HepG2 (cell line): Measurements from ENCODE around the gene OSBPL2. TPM values are rescaled to one million over a fixed set of nuclear protein-coding genes. Genes with fewer than 3 reads are reported as not detected.
A peak's percentile ranks its signal among the peaks of the same experiment; 100 is the strongest.

ENCODE experiments used
- ATM ChIP-seq: fragments of 450-650 bp; IDR thresholded peaks from 2 replicates; pipeline ENCODE4 v1.7.1; 2017; ENCODE audit warnings: mild to moderate bottlenecking, borderline replicate concordance
- CHD4 ChIP-seq: fragments of 200-600 bp; sonication (generic); IDR thresholded peaks from 2 replicates; pipeline ENCODE4 v1.7.0; 2017; ENCODE audit warnings: mild to moderate bottlenecking, low read length, borderline replicate concordance
- GABPB1 ChIP-seq: IDR thresholded peaks from 2 replicates; pipeline ENCODE4 v1.6.1; 2016; ENCODE audit warnings: mild to moderate bottlenecking, missing genetic modification reagents, moderate library complexity, missing compliant biosample characterization
- ISX ChIP-seq: sonication (generic); formaldehyde crosslinking; conservative IDR thresholded peaks from 2 replicates; pipeline ENCODE4 v1.5.0; 2020; ENCODE audit warnings: missing genetic modification reagents
- KLF13 ChIP-seq: sonication (generic); formaldehyde crosslinking; IDR thresholded peaks from 2 replicates; pipeline ENCODE4 v1.4.0; 2020; ENCODE audit warnings: mild to moderate bottlenecking, missing genetic modification reagents
- PAWR ChIP-seq: sonication (generic); formaldehyde crosslinking; IDR thresholded peaks from 2 replicates; pipeline ENCODE4 v1.4.0; 2020; ENCODE audit warnings: missing genetic modification reagents, mild to moderate bottlenecking, borderline replicate concordance
- TBP ChIP-seq: sonication (generic); formaldehyde crosslinking; IDR thresholded peaks from 2 replicates; pipeline ENCODE4 v1.5.0; 2020; ENCODE audit warnings: missing genetic modification reagents
- TSC22D2 ChIP-seq: sonication (generic); formaldehyde crosslinking; IDR thresholded peaks from 2 replicates; pipeline ENCODE4 v1.5.1; 2020; ENCODE audit warnings: missing genetic modification reagents, mild to moderate bottlenecking, borderline replicate concordance
- ZNF672 ChIP-seq: sonication (generic); formaldehyde crosslinking; IDR thresholded peaks from 2 replicates; pipeline ENCODE4 v1.8.1; 2022; ENCODE audit warnings: missing genetic modification reagents
- polyA plus RNA-seq, 8 experiments: library from polyadenylated mRNA; depleted of rRNA in 3 of 8; stranded (reverse) in 7 of 8; unstranded in 1 of 8; fragments of >200 nt; fragmentation: Illumina TruSeq in 4 of 8; extraction: Trizol in 4 of 8; gene quantifications; 2 replicates each; pipeline versions ENCODE4 v1.2.1 to v1.2.3, GENCODE V29; 2011 to 2016; ENCODE audit warnings: low read depth in 4 of 8, missing spikeins in 1 of 8, mixed read lengths in 1 of 8; ENCODE audit not compliant: insufficient read depth in 1 of 8
- total RNA-seq, 5 experiments: library from RNA; depleted of rRNA; stranded (reverse); fragments of >200 nt; fragmentation: Illumina TruSeq; extraction: Trizol; gene quantifications; 2 replicates each; pipeline ENCODE4 v1.2.3, GENCODE V29; 2016; ENCODE audit warnings: low read depth in 1 of 5
- TF ChIP-seq, protein P1 (sequence below), 2 experiments: fragments of 450-650 bp in 1 of 2; sonication (generic) in 1 of 2; formaldehyde crosslinking in 1 of 2; IDR thresholded peaks; 2 replicates each; pipeline versions ENCODE4 v1.6.1 to v1.8.0; 2016 to 2022; ENCODE audit warnings: antibody characterized with exemption in 1 of 2, mild to moderate bottlenecking in 1 of 2, missing genetic modification reagents in 1 of 2
- TF ChIP-seq, protein P2 (sequence below): sonication (generic); formaldehyde crosslinking; IDR thresholded peaks from 2 replicates; pipeline ENCODE4 v1.4.0; 2020; ENCODE audit warnings: missing genetic modification reagents
- TF ChIP-seq, protein P3 (sequence below): sonication (generic); formaldehyde crosslinking; IDR thresholded peaks from 2 replicates; pipeline ENCODE4 v1.4.0; 2020; ENCODE audit warnings: mild to moderate bottlenecking, missing genetic modification reagents
- TF ChIP-seq, protein P4 (sequence below): IDR thresholded peaks from 2 replicates; pipeline ENCODE4 v1.4.0; 2020; ENCODE audit warnings: mild to moderate bottlenecking, missing genetic modification reagents

OSBPL2 gene
- total and polyA plus RNA-seq, 2 of the 13 experiments (the other 11 are each of a cell fraction or from before 2014, with no cell fraction given): 18.5 to 37.4 TPM

DNA sequence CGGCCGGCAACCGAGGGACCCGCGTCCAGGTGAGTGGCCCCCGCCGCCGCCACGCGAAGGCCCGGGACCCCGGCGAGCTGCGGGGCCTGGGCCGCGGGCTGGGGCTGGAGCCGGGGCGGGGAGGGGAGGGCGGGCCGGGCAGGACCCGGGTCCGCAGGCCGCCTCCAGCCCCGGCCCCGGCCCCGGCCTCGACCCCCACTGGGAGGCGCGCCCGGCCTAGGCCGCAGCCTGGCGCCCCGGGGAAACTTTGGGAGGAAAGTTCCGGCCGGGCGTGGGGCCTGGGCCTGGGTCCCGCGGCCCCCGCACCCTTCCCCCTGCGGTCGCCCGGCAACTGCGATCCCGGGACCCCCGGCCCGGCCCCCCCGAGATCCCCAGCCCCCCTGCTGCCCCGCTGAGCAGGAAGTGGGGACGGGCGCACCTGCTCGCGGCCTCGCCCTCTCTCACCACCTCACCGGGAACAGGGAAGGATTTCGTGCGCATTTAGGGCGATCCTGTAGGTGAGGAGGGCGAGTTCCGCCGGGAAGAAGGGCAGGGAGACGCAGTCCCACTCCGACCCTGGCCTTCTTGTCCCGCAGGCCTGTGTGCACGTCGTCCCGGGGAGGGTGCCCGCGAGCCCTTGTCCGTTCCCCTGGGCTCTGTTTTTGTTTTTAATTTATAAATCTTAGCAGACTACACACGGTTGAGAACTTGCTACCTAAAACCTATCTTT lies 402 bp downstream of the OSBPL2 start (continued):
- TF ChIP-seq, protein P1, sequence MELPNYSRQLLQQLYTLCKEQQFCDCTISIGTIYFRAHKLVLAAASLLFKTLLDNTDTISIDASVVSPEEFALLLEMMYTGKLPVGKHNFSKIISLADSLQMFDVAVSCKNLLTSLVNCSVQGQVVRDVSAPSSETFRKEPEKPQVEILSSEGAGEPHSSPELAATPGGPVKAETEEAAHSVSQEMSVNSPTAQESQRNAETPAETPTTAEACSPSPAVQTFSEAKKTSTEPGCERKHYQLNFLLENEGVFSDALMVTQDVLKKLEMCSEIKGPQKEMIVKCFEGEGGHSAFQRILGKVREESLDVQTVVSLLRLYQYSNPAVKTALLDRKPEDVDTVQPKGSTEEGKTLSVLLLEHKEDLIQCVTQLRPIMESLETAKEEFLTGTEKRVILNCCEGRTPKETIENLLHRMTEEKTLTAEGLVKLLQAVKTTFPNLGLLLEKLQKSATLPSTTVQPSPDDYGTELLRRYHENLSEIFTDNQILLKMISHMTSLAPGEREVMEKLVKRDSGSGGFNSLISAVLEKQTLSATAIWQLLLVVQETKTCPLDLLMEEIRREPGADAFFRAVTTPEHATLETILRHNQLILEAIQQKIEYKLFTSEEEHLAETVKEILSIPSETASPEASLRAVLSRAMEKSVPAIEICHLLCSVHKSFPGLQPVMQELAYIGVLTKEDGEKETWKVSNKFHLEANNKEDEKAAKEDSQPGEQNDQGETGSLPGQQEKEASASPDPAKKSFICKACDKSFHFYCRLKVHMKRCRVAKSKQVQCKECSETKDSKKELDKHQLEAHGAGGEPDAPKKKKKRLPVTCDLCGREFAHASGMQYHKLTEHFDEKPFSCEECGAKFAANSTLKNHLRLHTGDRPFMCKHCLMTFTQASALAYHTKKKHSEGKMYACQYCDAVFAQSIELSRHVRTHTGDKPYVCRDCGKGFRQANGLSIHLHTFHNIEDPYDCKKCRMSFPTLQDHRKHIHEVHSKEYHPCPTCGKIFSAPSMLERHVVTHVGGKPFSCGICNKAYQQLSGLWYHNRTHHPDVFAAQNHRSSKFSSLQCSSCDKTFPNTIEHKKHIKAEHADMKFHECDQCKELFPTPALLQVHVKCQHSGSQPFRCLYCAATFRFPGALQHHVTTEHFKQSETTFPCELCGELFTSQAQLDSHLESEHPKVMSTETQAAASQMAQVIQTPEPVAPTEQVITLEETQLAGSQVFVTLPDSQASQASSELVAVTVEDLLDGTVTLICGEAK (IDR thresholded peaks at IDR 0.05): no peak
- TF ChIP-seq, protein P1 (CRISPR knock-in tag; IDR thresholded peaks at IDR 0.05): no peak
- TF ChIP-seq, protein P2, sequence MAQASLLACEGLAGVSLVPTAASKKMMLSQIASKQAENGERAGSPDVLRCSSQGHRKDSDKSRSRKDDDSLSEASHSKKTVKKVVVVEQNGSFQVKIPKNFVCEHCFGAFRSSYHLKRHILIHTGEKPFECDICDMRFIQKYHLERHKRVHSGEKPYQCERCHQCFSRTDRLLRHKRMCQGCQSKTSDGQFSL: no peak
- TF ChIP-seq, protein P3, sequence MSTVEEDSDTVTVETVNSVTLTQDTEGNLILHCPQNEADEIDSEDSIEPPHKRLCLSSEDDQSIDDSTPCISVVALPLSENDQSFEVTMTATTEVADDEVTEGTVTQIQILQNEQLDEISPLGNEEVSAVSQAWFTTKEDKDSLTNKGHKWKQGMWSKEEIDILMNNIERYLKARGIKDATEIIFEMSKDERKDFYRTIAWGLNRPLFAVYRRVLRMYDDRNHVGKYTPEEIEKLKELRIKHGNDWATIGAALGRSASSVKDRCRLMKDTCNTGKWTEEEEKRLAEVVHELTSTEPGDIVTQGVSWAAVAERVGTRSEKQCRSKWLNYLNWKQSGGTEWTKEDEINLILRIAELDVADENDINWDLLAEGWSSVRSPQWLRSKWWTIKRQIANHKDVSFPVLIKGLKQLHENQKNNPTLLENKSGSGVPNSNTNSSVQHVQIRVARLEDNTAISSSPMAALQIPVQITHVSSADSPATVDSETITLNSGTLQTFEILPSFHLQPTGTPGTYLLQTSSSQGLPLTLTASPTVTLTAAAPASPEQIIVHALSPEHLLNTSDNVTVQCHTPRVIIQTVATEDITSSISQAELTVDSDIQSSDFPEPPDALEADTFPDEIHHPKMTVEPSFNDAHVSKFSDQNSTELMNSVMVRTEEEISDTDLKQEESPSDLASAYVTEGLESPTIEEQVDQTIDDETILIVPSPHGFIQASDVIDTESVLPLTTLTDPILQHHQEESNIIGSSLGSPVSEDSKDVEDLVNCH (CRISPR knock-in tag): no peak
- no peak for TF ChIP-seq ATM
- TF ChIP-seq TSC22D2: no peak
- no peak for TF ChIP-seq KLF13 (CRISPR knock-in tag)
- no peak for TF ChIP-seq TBP
- no peak for TF ChIP-seq ZNF672 (CRISPR knock-in tag)
- no peak for TF ChIP-seq CHD4
- TF ChIP-seq GABPB1 (CRISPR knock-in tag): peak; percentile 39; the same call in 1 of the 2 replicates
- TF ChIP-seq ISX (CRISPR knock-in tag): no peak
- TF ChIP-seq, protein P4, sequence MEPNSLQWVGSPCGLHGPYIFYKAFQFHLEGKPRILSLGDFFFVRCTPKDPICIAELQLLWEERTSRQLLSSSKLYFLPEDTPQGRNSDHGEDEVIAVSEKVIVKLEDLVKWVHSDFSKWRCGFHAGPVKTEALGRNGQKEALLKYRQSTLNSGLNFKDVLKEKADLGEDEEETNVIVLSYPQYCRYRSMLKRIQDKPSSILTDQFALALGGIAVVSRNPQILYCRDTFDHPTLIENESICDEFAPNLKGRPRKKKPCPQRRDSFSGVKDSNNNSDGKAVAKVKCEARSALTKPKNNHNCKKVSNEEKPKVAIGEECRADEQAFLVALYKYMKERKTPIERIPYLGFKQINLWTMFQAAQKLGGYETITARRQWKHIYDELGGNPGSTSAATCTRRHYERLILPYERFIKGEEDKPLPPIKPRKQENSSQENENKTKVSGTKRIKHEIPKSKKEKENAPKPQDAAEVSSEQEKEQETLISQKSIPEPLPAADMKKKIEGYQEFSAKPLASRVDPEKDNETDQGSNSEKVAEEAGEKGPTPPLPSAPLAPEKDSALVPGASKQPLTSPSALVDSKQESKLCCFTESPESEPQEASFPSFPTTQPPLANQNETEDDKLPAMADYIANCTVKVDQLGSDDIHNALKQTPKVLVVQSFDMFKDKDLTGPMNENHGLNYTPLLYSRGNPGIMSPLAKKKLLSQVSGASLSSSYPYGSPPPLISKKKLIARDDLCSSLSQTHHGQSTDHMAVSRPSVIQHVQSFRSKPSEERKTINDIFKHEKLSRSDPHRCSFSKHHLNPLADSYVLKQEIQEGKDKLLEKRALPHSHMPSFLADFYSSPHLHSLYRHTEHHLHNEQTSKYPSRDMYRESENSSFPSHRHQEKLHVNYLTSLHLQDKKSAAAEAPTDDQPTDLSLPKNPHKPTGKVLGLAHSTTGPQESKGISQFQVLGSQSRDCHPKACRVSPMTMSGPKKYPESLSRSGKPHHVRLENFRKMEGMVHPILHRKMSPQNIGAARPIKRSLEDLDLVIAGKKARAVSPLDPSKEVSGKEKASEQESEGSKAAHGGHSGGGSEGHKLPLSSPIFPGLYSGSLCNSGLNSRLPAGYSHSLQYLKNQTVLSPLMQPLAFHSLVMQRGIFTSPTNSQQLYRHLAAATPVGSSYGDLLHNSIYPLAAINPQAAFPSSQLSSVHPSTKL (CRISPR knock-in tag): 0 out of 2 replicates have a peak, but pooled peaks have one; percentile 20
- TF ChIP-seq PAWR (CRISPR knock-in tag): no peak
